ENCODE measurements around the gene NDUFB5. TPM values are rescaled to one million over a fixed set of nuclear protein-coding genes. Genes with fewer than 3 reads are reported as not detected.

The NDUFB5 gene
- total RNA-seq, 1 experiment from 2014 or later, result 142 TPM

DNA sequence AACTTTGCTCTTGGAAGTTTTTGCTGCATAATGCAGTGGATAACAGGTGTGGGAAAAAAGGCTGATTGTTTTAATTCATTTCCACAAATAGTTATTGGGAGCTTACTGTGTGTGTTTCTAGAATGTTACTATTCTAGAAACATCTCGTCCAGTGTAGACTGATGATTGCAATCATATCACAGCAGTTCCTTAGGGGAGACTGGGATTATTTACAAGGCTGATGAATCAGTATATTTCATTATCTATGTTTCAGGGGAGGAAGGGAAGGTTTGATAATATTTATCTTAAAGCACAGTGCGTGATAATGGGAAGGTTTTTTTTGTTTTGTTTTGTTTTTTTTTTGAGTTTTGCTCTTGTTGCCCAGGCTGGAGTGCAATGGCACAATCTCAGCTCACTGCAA lies 50.6 kb downstream of the NDUFB5 start:
- in situ Hi-C loops (cut with HindIII; ENCODE audit: low pct_unique_long_range_greater_than_20kb, low sequenced_read_pairs), result no loop called here
- CTCF ChIA-PET, result no interaction called here
- no peak overlapping the region; the same call in 1 of the 2 replicates for H3K27ac ChIP-seq (ENCODE audit: low read length)
- H3K36me3 ChIP-seq (ENCODE audit: control insufficient read depth, insufficient read depth, low read length), result no peaks in the 10 kb centered on the region; the same call in 1 of the 2 replicates
- no peaks in the 10 kb centered on the region for H3K27me3 ChIP-seq (ENCODE audit: control insufficient read depth, insufficient read depth, low read length)
- TF ChIP-seq TCF7L2 (IDR thresholded peaks at IDR 0.05; ENCODE audit: low read depth, low read length), result no peak
- TF ChIP-seq, protein P1, sequence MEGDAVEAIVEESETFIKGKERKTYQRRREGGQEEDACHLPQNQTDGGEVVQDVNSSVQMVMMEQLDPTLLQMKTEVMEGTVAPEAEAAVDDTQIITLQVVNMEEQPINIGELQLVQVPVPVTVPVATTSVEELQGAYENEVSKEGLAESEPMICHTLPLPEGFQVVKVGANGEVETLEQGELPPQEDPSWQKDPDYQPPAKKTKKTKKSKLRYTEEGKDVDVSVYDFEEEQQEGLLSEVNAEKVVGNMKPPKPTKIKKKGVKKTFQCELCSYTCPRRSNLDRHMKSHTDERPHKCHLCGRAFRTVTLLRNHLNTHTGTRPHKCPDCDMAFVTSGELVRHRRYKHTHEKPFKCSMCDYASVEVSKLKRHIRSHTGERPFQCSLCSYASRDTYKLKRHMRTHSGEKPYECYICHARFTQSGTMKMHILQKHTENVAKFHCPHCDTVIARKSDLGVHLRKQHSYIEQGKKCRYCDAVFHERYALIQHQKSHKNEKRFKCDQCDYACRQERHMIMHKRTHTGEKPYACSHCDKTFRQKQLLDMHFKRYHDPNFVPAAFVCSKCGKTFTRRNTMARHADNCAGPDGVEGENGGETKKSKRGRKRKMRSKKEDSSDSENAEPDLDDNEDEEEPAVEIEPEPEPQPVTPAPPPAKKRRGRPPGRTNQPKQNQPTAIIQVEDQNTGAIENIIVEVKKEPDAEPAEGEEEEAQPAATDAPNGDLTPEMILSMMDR (IDR thresholded peaks at IDR 0.05), result no peak
- no peak for TF ChIP-seq POLR2AphosphoS5 (IDR thresholded peaks at IDR 0.05; ENCODE audit: low read depth, low read length)
- no peak for TF ChIP-seq SIN3A (IDR thresholded peaks at IDR 0.05; ENCODE audit: borderline replicate concordance, insufficient read depth, low read depth, low read length)
- TF ChIP-seq, protein P2, sequence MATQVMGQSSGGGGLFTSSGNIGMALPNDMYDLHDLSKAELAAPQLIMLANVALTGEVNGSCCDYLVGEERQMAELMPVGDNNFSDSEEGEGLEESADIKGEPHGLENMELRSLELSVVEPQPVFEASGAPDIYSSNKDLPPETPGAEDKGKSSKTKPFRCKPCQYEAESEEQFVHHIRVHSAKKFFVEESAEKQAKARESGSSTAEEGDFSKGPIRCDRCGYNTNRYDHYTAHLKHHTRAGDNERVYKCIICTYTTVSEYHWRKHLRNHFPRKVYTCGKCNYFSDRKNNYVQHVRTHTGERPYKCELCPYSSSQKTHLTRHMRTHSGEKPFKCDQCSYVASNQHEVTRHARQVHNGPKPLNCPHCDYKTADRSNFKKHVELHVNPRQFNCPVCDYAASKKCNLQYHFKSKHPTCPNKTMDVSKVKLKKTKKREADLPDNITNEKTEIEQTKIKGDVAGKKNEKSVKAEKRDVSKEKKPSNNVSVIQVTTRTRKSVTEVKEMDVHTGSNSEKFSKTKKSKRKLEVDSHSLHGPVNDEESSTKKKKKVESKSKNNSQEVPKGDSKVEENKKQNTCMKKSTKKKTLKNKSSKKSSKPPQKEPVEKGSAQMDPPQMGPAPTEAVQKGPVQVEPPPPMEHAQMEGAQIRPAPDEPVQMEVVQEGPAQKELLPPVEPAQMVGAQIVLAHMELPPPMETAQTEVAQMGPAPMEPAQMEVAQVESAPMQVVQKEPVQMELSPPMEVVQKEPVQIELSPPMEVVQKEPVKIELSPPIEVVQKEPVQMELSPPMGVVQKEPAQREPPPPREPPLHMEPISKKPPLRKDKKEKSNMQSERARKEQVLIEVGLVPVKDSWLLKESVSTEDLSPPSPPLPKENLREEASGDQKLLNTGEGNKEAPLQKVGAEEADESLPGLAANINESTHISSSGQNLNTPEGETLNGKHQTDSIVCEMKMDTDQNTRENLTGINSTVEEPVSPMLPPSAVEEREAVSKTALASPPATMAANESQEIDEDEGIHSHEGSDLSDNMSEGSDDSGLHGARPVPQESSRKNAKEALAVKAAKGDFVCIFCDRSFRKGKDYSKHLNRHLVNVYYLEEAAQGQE (IDR thresholded peaks at IDR 0.05; ENCODE audit: insufficient read depth in 1 of 2, low read depth in 2 of 2, low read length in 1 of 2), result no peak
- ATAC-seq (no peak), DNase-seq (ENCODE audit: low read depth, low spot score) (no peak)
- H3K4me3 ChIP-seq (ENCODE audit: low read depth in 2 of 2, low read length in 2 of 2), result no peak overlapping the region
- H3K4me1 ChIP-seq (ENCODE audit: control insufficient read depth, insufficient read depth, low read length), result peaks cover 26% of the 10 kb centered on the region
- no peaks in the 10 kb centered on the region for H3K9me3 ChIP-seq (ENCODE audit: control insufficient read depth, insufficient read depth, low read depth, low read length)
- POLR2A ChIA-PET, result no interaction called here
- intact Hi-C loops (cut with micrococcal nuclease; ENCODE audit: unreplicated experiment), result no loop called here
- no TSS peak for BruUV-seq (replicated peaks)

DNA sequence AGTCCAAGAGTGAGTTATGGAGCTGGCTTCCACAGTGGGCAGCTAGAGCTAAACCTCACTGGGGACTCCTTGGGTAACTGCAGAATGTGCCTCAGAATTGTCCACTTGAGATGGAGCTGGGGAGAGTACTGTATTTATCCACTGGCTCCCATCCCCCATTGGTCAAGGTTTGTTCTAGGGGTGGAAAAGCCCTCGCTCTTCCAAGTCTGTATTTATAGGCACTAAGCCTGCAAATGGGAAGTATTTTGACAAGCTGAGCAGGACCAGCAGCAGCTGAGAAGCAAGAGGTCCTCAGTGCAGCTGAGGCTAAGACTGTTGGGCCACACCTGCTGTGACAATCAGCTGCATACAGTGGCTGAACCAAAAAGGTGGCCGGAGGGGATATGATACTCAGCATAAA lies 54.0 kb downstream of the NDUFB5 start:
- DNase-seq (ENCODE audit: low read depth, low spot score) (no peak), ATAC-seq (no peak)
- Histone ChIP-seq H3K27me3 (ENCODE audit: control insufficient read depth, insufficient read depth, low read length) (no peaks in the 10 kb centered on the region), H3K4me1 (ENCODE audit: control insufficient read depth, insufficient read depth, low read length) (peaks cover 19% of the 10 kb centered on the region), H3K4me3 (ENCODE audit: low read depth in 2 of 2, low read length in 2 of 2) (no peak overlapping the region), H3K9me3 (ENCODE audit: control insufficient read depth, insufficient read depth, low read depth, low read length) (no peaks in the 10 kb centered on the region), H3K27ac (ENCODE audit: low read length) (no peak overlapping the region), H3K36me3 (ENCODE audit: control insufficient read depth, insufficient read depth, low read length) (no peaks in the 10 kb centered on the region; the same call in 1 of the 2 replicates)
- POLR2A ChIA-PET, result no interaction called here
- CTCF ChIA-PET, result interaction anchor here (0.6 kb wide), 1 partner anchor 9 kb away, joined by 3 read pairs; no protein-coding TSS in a partner anchor
- in situ Hi-C loops (cut with HindIII; ENCODE audit: low pct_unique_long_range_greater_than_20kb, low sequenced_read_pairs) (no loop called here), intact Hi-C loops (cut with micrococcal nuclease; ENCODE audit: unreplicated experiment) (no loop called here)
- no TSS peak for BruUV-seq (replicated peaks)
- TF ChIP-seq, protein P1 (IDR thresholded peaks at IDR 0.05), result no peak
- TF ChIP-seq, protein P2 (IDR thresholded peaks at IDR 0.05; ENCODE audit: insufficient read depth in 1 of 2, low read depth in 2 of 2, low read length in 1 of 2), result no peak
- no peak for TF ChIP-seq SIN3A (IDR thresholded peaks at IDR 0.05; ENCODE audit: borderline replicate concordance, insufficient read depth, low read depth, low read length)
- TF ChIP-seq TCF7L2 (IDR thresholded peaks at IDR 0.05; ENCODE audit: low read depth, low read length), result no peak
- no peak for TF ChIP-seq POLR2AphosphoS5 (IDR thresholded peaks at IDR 0.05; ENCODE audit: low read depth, low read length)

Measured in Panc1 (cell line).